IMR-90 (cell line): ENCODE data around the gene KCNQ5. TPM values are rescaled to one million over a fixed set of nuclear protein-coding genes. Genes with fewer than 3 reads are reported as not detected.

ENCODE experiments used
- ATAC-seq: fragments of 200-7000 bp; cut with Tn5 transposase; 2 replicates; pipeline ENCODE4 v1.9.1; 2020; ENCODE audit warnings: low read depth, mild to moderate bottlenecking, moderate library complexity
- BruUV-seq: library from RNA; stranded (reverse); fragments of 400-500 nt; replicated peaks from 2 replicates; lab custom pipeline; 2021; lab: Mats Ljungman, UMichigan
- CTCF ChIA-PET: fragments of 300-600 bp; formaldehyde crosslinking; extraction: SDS; loops from one replicate; lab custom pipeline; 2021; ENCODE audit warnings: antibody characterized with exemption; lab: Yijun Ruan, JAX
- POLR2A ChIA-PET: fragments of 300-600 bp; sonication (Branson Sonifier 250); formaldehyde crosslinking; loops from one replicate; lab custom pipeline; 2022; ENCODE audit warnings: antibody characterized with exemption; ENCODE audit not compliant: unreplicated experiment; lab: Charles Lee
- DNase-seq: peaks from one replicate; pipeline ENCODE4 v3.0.0; 2013
- H2AFZ ChIP-seq: replicated peaks from 2 replicates; pipeline ENCODE3; 2013; ENCODE audit warnings: low read length, mild to moderate bottlenecking; ENCODE audit not compliant: poor library complexity
- H2AK5ac ChIP-seq: 2 replicates; pipeline ENCODE4 v1.6.1; 2013; ENCODE audit warnings: low read depth, low read length, inconsistent platforms
- H2AK9ac ChIP-seq: replicated peaks from 2 replicates; pipeline ENCODE3; 2013; ENCODE audit warnings: mild to moderate bottlenecking, low read depth, low read length, moderate library complexity; ENCODE audit not compliant: poor library complexity
- H2BK120ac ChIP-seq: 2 replicates; pipeline ENCODE4 v1.6.1; 2013; ENCODE audit warnings: low read depth, low read length, inconsistent platforms
- H2BK15ac ChIP-seq: 3 replicates; pipeline ENCODE4 v1.6.1; 2013; ENCODE audit warnings: low read depth, low read length, inconsistent platforms
- H2BK20ac ChIP-seq: 2 replicates; pipeline ENCODE4 v1.6.1; 2013; ENCODE audit warnings: low read depth, mild to moderate bottlenecking, inconsistent platforms, low read length, moderate library complexity
- H2BK5ac ChIP-seq: 2 replicates; pipeline ENCODE4 v1.6.1; 2013; ENCODE audit warnings: mild to moderate bottlenecking, low read depth, low read length, inconsistent platforms; ENCODE audit not compliant: poor library complexity, severe bottlenecking
- H3K14ac ChIP-seq: replicated peaks from 2 replicates; pipeline ENCODE4 v1.6.1; 2013; ENCODE audit warnings: low read depth, low read length, inconsistent platforms
- H3K18ac ChIP-seq: 2 replicates; pipeline ENCODE4 v1.6.1; 2013; ENCODE audit warnings: low read depth, low read length, control low read depth
- H3K23ac ChIP-seq: 2 replicates; pipeline ENCODE4 v1.6.1; 2013; ENCODE audit warnings: low read depth, low read length, inconsistent platforms
- H3K27ac ChIP-seq: 2 replicates; pipeline ENCODE4 v1.5.1; 2013; ENCODE audit warnings: mild to moderate bottlenecking, control low read depth, low read length; ENCODE audit not compliant: insufficient read depth
- H3K27me3 ChIP-seq: 2 replicates; pipeline ENCODE4 v1.6.1; 2013; ENCODE audit warnings: low read length; ENCODE audit not compliant: control insufficient read depth, insufficient read depth
- H3K36me3 ChIP-seq: 2 replicates; pipeline ENCODE4 v1.6.1; 2013; ENCODE audit warnings: low read length, mixed read lengths; ENCODE audit not compliant: control insufficient read depth, insufficient read depth
- H3K4ac ChIP-seq: 2 replicates; pipeline ENCODE4 v1.6.1; 2013; ENCODE audit warnings: low read depth, low read length, inconsistent platforms
- H3K4me1 ChIP-seq: 2 replicates; pipeline ENCODE4 v1.6.1; 2013; ENCODE audit warnings: low read length, mixed read lengths; ENCODE audit not compliant: control insufficient read depth, insufficient read depth
- H3K4me2 ChIP-seq: 2 replicates; pipeline ENCODE4 v1.6.1; 2013; ENCODE audit warnings: low read depth, mild to moderate bottlenecking, control low read depth, low read length, moderate library complexity
- H3K4me3 ChIP-seq: 2 replicates; pipeline ENCODE4 v1.5.1; 2013; ENCODE audit warnings: low read depth, mild to moderate bottlenecking, control low read depth, low read length, moderate library complexity; ENCODE audit not compliant: insufficient read depth
- H3K56ac ChIP-seq: 2 replicates; pipeline ENCODE4 v1.6.1; 2013; ENCODE audit warnings: low read length, inconsistent platforms; ENCODE audit not compliant: insufficient read depth; ENCODE audit errors: extremely low read depth
- H3K79me1 ChIP-seq, 2 experiments: 2 replicates each; pipeline ENCODE4 v1.6.1; 2013; ENCODE audit warnings: low read length in 2 of 2, inconsistent platforms in 1 of 2, low read depth in 1 of 2
- H3K9ac ChIP-seq: 2 replicates; pipeline ENCODE4 v1.6.1; 2013; ENCODE audit warnings: low read depth, low read length, control low read depth
- H3K9me1 ChIP-seq: 2 replicates; pipeline ENCODE4 v1.6.1; 2013; ENCODE audit warnings: low read length, inconsistent platforms; ENCODE audit not compliant: insufficient read depth
- H3K9me3 ChIP-seq: 2 replicates; pipeline ENCODE4 v1.6.1; 2013; ENCODE audit warnings: low read length; ENCODE audit not compliant: control insufficient read depth, insufficient read depth
- H4K20me1 ChIP-seq: 2 replicates; pipeline ENCODE4 v1.6.1; 2013; ENCODE audit warnings: low read length, inconsistent platforms; ENCODE audit not compliant: insufficient read depth
- H4K5ac ChIP-seq: 2 replicates; pipeline ENCODE4 v1.6.1; 2013; ENCODE audit warnings: mild to moderate bottlenecking, low read depth, low read length, control low read depth
- H4K8ac ChIP-seq, 2 experiments: 2 replicates each; pipeline ENCODE4 v1.6.1; 2013; ENCODE audit warnings: low read depth in 2 of 2, low read length in 2 of 2, control low read depth in 1 of 2, inconsistent platforms in 1 of 2
- H4K91ac ChIP-seq: 2 replicates; pipeline ENCODE4 v1.6.1; 2013; ENCODE audit warnings: low read depth, low read length, inconsistent platforms; ENCODE audit not compliant: insufficient read depth
- CEBPB ChIP-seq: IDR thresholded peaks from 2 replicates; pipeline ENCODE4 v1.6.1; 2012; ENCODE audit warnings: low read depth, low read length, improper control_type of control experiment
- ELK1 ChIP-seq: fragments of 150-350 bp; IDR thresholded peaks from 2 replicates; pipeline ENCODE4 v1.6.1; 2016; ENCODE audit warnings: low read depth, mild to moderate bottlenecking, low read length, moderate library complexity, borderline replicate concordance
- MAFK ChIP-seq: IDR thresholded peaks from 2 replicates; pipeline ENCODE4 v1.6.1; 2012; ENCODE audit warnings: low read depth, low read length, improper control_type of control experiment
- MXI1 ChIP-seq: IDR thresholded peaks from 2 replicates; pipeline ENCODE4 v1.6.1; 2012; ENCODE audit warnings: low read depth, mild to moderate bottlenecking, low read length, moderate library complexity, borderline replicate concordance
- NFE2L2 ChIP-seq: fragments of 150-350 bp; IDR thresholded peaks from 2 replicates; pipeline ENCODE4 v1.6.1; 2016; ENCODE audit warnings: low read depth, mild to moderate bottlenecking, low read length
- WGBS, 2 experiments: methylation state at CpG; one replicate each; pipeline versions ENCODE4 v1.1.5 to v1.1.7; 2013; ENCODE audit warnings: missing lambda C conversion rate in 2 of 2; ENCODE audit not compliant: insufficient read length in 1 of 2; ENCODE audit errors: extremely low coverage in 2 of 2; 5-methylcytosine and 5-hydroxymethylcytosine counted together
- dilution Hi-C: fragments of 300-500 bp; cut with HindIII; formaldehyde crosslinking; loops from one replicate; pipeline ENCODE4 v1.14.3; 2018; ENCODE audit warnings: low sequenced_read_pairs; ENCODE audit not compliant: unreplicated experiment
- in situ Hi-C: fragments of 300-500 bp; cut with MboI; formaldehyde crosslinking; loops from 3 replicates; pipeline ENCODE4 v1.14.3; 2019; ENCODE audit warnings: low sequenced_read_pairs, inconsistent platforms, mixed read lengths
- intact Hi-C: fragments of 100-400 bp; cut with micrococcal nuclease; formaldehyde crosslinking; loops from 2 replicates; pipeline ENCODE4 v1.10.0; 2022
- polyA plus RNA-seq, 3 experiments: library from polyadenylated mRNA; depleted of rRNA; stranded (reverse); fragments of >200 nt; gene quantifications; 2 replicates each; pipeline ENCODE4 v1.2.3, GENCODE V29; 2012; ENCODE audit warnings: low replicate concordance in 1 of 3
- total RNA-seq: library from RNA; depleted of rRNA; stranded (reverse); fragments of >200 nt; gene quantifications from 2 replicates; pipeline ENCODE4 v1.2.3, GENCODE V29; 2012

Gene KCNQ5
- total and polyA plus RNA-seq, 2 of the 4 experiments (the other 2 are of a cell fraction) = 0.75 to 1.3 TPM

- intact Hi-C loops = no loop called here
- H2AK9ac ChIP-seq = no peak overlapping the region
- no peak overlapping the region for H3K14ac ChIP-seq
- H3K4me2 ChIP-seq = no peak overlapping the region
- H3K23ac ChIP-seq = no peak overlapping the region
- no peak overlapping the region for H4K8ac ChIP-seq
- H3K9me1 ChIP-seq = no peaks in the 10 kb centered on the region
- no peaks in the 10 kb centered on the region for H3K9me3 ChIP-seq
- H3K4ac ChIP-seq = no peak overlapping the region
- no TSS peak for BruUV-seq
- H3K27me3 ChIP-seq = no peaks in the 10 kb centered on the region
- H2AFZ ChIP-seq = no peak overlapping the region
- dilution Hi-C loops = no loop called here
- H4K20me1 ChIP-seq = no peaks in the 10 kb centered on the region
- no peak overlapping the region for H2BK15ac ChIP-seq
- no peaks in the 10 kb centered on the region for H3K79me1 ChIP-seq
- no peak for ATAC-seq
- in situ Hi-C loops = no loop called here
- DNase-seq = no peak
- no peak overlapping the region for H2BK5ac ChIP-seq
- no peak for TF ChIP-seq CEBPB
- TF ChIP-seq NFE2L2 = no peak
- TF ChIP-seq MXI1 = no peak
- no peak for TF ChIP-seq MAFK
- TF ChIP-seq ELK1 = no peak
- H4K5ac ChIP-seq = no peak overlapping the region
- H2BK20ac ChIP-seq = no peak overlapping the region
- H2BK120ac ChIP-seq = no peak overlapping the region
- H3K56ac ChIP-seq = no peak overlapping the region
- H3K4me3 ChIP-seq = no peak overlapping the region
- no CpG with 5 or more reads among the region's 1 CpG for WGBS, 2 experiments
- no peak overlapping the region for H3K27ac ChIP-seq
- no peaks in the 10 kb centered on the region for H3K36me3 ChIP-seq
- no peak overlapping the region for H3K9ac ChIP-seq
- no peak overlapping the region for H2AK5ac ChIP-seq
- ChIA-PET CTCF (interaction anchor here (0.6 to 0.8 kb wide), 3 partner anchors 10 to 455 kb away, joined by 3 to 5 read pairs (median 4); no protein-coding TSS in a partner anchor), POLR2A (no interaction called here)
- H3K18ac ChIP-seq = no peak overlapping the region
- H4K91ac ChIP-seq = no peak overlapping the region
- H3K4me1 ChIP-seq = no peaks in the 10 kb centered on the region
These were observed 147.7 kb downstream of the KCNQ5 start for GRCh38 chr6:72769459-72770125.
